Dedifferentiated amniotic fluid mesenchymal stem cell (primary cell): ENCODE measurements around the gene CLMP.

Source experiments
- DNase-seq: peaks from one replicate; pipeline ENCODE4 v3.0.0-alpha.2; 2016; ENCODE audit errors: extremely low spot score

CLMP gene

DNA sequence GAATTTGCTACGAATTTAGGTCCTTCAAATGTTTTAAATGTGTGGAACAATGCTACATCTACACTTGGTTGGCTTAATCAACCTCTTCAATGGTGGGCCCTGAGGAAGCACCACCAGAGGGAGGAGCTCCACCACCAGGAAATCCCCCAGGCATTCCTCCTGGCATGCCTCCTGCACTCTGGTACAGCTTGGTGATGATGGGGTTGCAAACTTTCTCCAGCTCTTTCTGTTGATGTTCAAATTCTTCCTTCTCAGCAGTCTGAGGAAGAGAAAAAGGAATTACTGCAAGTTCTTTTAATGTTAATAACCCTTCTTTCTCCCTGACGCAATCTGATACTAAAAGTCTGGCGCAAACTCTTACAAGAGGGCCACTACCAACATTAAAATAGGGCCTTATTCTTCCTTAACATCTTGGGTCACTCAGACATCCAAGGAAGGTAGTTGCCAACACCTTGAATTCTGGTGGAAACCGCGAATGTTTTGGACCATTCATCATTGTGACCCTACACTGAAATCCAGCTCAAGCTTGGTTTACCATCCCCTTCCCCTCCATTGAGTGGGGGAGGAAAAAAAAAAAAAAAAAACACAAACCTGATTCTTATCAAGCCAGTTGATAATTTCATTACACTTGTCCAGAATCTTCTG lies 137.3 kb downstream of the CLMP start:
- DNase-seq: no peak

DNA sequence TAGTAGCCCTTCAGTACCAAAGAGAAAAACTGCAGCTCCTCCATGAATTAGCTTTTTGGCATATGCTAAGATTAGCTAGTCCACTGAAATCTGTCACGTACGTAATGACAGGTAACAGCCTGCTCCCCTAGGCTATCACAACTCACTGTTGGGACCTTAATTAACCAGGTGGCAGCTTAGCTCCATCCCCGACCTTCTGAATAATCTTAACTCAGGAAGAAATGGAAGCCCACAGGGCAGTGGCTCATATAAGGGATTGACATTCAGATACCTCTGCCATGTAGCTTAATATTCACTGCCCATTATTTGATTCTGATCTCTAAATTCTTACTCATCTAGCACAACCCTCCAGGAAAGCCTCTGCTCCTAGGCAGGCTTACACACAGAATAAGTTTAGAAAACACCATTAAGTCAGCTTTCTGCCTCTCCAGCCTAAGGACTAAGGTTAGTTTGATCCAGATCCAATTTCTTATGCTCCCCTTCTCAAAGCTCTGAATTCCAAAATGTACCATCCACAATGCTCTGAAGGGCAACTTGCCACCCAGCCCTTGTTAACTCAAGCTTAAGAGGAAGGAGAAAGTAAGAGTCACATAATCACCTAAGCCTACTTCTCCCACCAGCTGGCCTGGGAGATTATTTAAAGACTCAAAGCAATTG lies 138.1 kb downstream of the CLMP start:
- no peak for DNase-seq

DNA sequence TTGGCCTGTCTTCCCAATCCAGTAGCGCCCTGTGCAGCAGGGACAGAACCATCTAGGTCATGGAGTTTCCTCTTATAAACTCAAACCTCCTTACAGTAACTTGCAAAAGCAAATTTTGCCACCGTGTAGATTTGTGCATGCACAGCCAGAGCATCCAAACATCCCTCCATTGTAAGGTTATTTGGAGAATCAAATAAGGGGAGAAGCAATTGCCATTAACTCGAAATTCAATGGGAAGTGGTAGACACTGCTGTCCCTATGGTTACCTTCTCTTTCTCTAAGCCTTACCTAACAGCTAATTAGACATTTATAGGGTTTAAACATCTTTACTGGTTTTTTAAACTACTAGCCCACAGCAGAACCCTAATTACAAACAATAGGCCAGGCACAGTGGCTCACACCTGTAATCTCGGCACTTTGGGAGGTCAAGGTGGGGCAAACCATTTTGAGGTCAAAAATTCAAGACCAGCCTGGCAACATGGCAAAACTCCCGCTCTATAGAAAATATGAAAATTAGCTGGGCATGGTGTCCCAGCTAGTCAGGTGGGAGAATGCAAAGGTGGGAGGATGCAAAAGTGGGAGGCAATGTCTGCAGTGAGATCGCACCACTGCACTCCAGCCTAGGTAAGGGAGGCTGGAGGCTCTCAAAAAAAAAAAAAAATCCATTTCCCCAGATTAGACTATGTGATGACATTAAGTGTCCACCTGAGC lies 139.7 kb downstream of the CLMP start:
- no peak for DNase-seq

DNA sequence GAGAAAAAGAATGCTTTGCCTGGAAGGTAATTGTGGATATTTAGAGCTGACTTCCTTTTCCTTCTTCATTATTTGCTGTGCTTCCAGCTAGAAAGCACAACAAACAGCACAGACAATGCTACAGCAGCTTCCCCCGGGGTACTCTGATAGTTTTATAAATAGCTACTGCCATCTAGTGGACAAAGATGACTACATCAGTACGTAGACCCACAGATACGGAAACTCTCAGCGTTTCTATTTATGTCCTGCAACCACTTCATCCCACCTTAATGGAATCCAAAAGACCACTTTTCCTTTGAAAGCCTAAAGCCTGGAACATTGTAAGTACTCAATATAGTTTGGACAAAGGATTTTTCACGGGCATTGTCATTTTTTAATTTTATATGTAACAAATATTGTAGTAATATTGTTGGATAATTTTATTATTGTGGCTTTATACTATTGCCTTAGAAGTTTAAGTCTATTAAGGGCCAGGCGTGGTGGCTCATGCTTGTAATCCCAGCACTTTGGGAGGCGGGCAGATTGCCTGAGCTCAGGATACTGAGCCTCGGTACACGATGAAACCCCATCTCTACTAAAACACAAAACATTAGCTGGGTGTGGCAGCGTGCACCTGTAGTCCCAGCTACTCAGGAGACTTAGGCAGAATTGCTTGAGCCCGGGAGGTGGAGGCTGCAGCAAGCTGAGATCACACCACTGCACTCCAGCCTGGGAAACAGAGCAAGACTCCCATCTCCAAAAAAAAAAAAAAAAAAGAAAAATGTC lies 140.6 kb downstream of the CLMP start:
- DNase-seq: peak; percentile 83

DNA sequence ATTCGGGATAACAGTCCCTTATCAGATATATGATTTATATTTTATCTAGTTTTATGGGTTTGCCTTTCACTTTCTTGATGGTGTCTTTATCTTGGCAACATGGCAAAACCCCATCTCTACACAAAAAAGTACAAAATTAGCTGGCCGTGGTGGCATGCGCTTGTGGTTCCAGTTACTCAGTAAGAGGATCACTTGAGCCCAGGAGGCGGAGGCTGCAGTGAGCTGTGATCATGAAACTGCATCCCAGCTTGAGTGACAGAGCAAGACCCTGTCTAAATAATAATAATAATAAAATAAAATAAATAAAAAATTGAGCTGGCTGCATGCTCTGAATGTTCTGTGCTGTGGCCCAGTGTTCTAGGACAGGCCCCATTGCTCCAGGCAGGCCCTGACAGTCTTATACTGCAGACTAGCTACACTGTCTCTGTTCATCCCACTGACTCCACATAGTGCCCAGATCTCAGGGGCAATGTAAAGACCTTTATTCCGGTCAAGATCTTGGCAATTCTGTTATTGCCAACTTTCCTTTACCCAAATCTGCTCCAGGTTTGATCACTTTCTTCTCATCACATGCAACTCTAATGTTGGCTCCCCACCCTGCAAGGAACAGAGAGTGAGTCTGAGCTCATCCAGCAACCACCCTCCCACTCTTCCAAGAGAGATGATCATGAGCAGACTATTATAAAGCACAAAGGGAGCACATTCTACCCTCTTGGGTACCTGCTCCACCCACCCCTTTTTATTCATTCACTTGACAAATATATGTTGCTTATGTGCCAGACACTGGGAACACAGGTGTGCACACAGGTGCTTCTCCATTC lies 141.9 kb downstream of the CLMP start:
- no peak for DNase-seq

DNA sequence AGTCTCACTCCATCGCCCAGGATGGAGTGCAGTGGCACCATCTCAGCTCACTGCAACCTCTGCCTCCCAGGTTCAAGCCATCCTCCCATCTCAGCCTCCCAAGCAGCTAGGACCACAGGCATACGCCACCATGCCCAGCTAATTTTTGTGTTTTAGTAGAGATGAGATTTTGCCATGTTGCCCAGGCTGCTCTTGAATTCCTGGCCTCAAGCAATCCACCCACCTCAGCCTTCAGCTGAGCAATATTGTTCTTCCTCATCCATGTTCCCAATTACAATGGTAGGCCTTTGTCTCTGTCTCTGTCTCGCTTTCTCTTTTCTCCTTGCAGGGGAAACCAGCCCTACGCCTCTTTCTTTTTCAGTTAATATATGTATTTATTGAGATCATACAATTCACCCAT lies 143.4 kb downstream of the CLMP start:
- no peak for DNase-seq

DNA sequence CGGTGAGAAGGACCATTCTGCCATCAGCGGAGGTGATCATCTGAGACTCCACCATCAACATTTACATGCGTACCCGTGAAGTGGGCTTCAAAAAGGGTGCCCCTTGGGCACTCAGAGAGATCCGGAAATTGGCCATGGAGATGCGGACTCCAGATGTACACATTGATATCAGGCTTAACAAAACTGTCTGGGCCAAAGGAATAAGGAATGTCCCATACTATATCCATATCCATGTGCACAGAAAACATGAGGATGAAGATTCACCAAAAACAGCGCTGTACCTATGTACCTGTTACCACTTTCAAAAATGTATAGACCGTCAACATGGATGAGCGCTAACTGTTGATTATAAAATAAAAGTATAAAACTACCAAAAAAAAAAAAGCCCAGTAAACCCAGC lies 143.9 kb downstream of the CLMP start:
- no peak for DNase-seq

DNA sequence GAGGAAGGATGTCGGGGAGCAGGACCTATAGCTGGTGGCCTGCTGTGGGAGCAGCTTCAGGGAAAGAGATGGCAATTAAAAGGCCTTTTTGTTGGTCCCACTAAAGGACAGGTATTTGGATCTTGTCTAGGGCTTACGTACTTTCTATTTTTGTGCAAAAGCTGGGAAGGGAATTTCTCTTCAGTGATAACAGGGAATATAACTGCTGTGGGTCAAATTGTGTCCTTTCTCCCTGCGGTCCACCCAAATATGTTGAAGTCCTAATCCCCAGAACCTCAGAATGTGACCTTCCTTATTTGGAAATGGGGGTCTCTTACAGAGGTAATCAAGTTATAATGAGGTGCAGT lies 147.1 kb downstream of the CLMP start:
- DNase-seq: no peak

DNA sequence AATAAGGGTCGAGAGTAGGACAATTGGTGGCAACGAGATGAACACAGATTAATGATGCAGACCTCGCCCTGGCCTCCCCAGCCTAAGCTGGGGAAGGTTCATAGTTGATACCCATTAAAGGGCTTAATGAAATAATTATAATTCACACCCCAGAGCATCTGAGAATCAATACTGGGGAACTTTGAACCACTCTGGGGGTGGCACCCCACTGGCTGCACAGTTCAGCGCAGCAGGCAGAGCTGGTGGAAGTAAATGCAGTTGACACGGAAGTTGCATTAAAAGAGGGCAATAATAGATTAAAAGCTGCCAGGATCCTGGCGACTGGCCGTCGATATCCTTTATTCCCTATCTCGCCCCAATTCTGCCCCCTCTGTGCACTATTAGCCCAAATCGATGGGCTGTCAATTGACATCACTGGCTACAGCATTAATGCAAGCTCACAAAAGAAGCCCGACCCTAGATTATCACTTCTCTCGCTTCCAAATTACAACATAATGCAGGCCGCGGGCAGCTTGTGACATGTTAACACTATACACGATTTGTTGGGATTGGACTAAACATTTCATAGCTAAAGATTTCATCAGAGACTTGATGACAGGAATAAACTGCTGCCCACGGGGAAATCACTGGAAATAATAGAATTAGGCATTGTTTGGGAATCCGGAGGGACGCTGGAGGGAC lies 147.6 kb downstream of the CLMP start:
- no peak for DNase-seq

DNA sequence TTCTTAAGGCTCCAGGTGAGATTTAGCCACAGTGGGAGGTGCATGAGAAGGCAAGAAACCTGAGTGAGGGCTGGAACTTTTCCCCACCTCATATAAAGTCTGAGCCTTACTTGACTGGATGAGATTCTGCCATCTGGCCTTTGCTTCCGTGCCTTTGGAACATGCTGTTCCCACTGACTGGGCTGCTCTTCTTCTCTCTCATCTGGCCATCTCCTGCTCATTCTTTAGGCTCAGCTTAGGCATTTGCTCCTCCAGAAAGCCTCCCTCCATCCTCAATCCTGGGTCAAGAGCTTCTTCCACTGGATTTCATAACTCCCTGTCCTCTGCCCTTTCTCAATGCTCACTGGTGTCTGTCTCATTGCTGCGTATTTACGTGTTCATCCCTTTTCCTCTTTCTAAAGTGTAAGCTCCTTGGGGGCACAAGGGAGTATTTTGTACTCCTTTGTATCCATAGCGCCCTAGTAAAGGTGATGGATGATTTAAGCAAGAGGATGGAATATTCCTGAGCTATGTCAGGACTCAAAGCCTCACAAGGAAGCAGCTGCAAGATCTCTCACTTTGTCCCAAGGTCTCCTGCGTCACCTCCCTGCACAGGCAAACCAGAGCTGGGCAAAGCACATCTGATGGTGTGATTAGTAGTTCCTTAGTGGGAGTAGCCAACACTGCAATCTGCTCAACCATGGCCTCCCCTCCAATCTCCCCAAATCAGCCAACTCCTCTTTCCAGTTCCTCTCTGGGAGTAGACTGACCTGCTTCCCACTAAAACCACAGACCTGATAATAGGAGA lies 148.4 kb downstream of the CLMP start:
- no peak for DNase-seq

DNA sequence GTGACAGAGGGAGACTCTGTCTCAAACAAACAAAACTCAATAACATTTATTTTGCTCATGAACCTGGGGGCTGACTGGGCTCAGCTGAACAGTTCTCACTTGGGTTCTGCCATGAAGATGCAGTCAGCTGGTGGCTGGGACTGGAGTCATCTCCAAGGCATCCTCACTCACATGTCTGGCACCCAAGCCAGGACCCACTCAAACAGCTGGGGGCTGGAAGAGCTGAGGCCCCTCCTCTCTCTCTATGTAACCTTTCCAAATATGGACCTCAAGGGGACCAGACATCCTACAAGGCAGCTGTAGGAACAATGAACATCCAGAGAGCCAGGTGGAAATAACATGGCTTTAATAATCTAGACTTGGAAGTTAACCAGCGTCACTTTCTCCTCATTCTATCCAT lies 149.9 kb downstream of the CLMP start:
- no peak for DNase-seq

DNA sequence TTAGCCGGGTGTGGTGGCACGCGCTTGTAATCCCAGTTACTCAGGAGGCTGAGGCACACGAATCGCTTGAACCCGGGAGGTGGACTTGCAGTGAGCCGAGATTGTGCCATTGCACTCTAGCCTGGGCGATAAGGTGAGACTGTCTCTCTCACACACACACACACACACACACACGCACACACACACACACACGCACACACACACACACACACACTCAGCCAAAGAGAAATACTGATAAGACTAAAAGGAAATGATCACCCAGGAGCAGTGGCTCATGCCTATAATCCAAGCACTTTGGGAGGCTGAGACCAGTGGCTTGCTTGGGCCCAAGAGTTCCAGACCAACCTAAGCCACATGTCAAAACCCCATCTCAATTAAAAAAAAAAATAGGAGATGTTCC lies 153.9 kb downstream of the CLMP start:
- DNase-seq: no peak

DNA sequence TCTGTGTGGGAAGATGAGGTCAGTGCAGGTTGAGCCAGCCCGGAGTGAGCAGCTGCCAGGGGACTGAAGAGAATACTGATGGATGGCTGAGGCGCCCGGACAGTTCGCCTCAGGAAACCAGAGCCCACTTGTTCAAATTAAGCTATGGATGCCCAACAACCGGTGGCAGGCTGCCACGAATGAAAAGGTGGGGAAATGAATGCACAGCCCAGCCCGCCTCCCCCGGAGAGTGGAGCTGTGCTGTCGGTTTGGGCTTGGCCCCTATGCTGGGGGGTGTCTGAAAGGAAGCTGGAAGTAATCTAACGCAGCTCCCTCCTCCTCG lies 155.0 kb downstream of the CLMP start:
- no peak for DNase-seq

DNA sequence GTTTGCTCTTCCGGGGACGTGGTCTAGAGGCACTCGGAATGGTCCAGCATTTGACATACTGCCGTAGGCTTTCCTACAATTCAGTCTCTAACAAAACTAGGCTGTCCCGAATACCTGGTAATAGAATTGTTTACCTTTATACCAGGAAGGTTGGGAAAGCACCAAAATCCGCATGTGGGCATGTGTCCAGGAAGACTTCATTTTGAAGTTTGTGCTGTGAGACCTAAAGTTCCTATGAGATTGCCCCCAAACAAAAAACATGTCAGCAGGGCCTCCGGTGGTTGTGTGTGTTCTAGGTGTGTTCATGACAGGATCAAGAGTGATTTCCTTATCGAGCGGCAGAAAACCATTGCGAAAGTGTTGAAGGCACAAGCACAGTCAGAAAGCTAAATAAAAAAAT lies 159.2 kb downstream of the CLMP start:
- DNase-seq: no peak

DNA sequence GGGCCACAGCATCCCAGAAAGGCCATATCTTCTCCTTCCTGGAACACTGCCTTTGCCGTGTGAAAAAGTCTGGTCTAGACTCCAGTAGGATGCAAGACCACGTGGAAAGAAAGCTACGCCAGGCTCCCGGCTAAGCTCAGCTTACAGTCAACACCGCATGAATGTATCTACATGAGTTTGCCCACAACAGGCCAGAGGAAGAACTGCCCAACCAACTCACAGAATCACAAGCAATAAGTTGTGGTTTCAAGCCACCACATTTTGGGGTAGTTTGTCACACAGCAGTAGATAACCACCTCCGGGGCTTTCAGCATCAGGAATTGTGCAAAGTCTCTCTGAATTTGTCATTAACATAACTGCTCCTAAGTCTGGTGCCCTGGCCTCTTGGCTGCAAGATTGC lies 160.5 kb downstream of the CLMP start:
- DNase-seq: no peak

DNA sequence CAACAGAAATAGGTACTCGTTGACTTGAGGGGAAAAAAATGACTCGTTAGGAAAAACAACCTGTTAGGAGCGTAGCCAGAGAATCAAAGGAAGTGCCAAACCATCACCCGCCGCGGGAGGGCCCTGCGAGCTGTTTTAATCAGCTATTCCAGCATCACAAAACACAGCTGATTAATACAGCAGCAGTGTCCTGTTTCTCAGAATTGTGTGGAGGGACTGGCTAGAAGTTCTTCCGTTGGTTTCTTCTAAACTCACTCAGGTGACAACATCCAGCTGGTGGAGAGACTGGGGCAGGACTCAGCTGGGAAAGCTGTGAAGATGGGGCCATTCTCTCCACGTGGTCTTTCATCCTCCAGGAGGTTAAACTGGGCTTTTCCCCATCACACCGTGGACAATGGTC lies 161.2 kb downstream of the CLMP start:
- no peak for DNase-seq

DNA sequence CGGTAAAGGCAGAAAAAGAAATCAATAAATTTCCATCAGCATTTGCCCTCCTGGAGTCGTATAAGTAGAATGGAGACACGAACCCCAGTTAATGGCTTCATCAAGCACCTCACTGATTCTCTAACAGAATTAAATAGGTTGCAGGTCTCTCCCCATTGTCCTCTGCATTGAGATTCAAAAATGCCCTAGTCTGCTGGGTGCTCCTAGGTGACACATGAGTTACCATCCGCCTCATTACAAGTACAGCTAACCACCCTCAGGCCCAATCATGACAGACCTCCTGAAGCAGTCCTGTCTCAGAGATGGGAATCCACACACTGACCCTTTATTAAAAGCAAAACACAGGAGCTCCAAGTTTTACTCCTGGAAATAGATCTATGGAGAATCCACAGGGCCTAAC lies 164.5 kb downstream of the CLMP start:
- DNase-seq: no peak

DNA sequence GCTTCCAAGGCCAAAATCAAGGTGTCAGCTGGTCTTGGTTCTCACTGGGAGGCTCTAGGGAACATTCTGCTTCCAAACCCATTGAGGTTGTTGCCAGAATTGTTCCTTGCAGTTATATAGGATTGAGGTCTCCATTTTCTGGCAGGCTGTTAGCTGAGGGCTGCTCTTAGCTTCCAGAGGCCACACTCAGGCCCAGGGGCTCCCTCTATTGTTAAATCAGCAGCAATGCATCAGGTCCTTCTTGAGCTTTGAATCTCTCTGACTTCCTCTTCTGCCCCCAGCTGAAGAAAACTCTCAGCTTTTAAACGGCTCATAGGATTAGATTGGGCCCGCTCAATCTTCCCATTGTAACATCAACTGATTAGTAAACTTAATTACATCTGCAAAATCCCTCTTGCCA lies 174.1 kb downstream of the CLMP start:
- DNase-seq: peak; percentile 27
